NCI-H2029 (cell line): ENCODE results near the gene ZAR1L.

Experiments used
- DNase-seq: peaks from one replicate; lab custom pipeline; 2025; lab: John Stamatoyannopoulos, UW

Gene ZAR1L

DNA sequence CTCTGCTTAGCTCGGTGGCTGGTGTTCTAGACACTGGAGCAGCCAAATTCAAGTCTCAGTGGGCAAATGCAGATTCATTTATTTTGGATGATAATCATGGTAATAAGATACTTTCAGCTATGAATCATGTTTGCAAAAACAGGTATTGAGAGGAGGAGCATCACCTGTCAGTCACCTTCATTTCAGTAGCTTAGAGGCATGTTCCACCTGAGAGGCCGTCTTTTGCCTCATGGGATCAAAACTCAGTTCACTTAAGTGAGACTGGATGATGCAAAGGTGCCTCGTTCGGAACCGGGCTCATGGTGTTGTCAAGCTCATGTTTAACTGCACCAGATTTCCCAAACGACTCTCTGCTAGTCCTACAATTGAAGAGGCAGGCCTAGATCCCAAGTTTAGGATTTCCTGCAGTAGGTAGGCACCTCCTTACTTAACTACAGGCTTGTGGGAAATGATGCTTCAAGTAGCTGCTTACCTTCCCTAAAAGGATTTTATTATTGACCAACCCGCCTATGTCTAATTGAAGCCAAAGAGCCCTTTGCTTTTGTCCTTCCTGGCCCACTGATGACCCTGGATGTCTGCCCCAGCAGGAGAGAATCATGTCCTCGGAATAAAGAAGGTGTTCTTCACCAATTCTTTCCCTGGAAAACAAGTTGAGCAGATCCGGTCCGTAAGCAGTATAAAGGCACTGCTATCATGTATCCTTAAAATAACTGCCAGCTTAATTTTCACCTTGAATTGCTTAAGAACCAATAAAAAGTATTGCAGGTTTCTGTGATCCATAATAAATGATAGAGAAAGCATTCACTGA is 60.0 kb downstream of the ZAR1L start:
- DNase-seq = peak; percentile 19

DNA sequence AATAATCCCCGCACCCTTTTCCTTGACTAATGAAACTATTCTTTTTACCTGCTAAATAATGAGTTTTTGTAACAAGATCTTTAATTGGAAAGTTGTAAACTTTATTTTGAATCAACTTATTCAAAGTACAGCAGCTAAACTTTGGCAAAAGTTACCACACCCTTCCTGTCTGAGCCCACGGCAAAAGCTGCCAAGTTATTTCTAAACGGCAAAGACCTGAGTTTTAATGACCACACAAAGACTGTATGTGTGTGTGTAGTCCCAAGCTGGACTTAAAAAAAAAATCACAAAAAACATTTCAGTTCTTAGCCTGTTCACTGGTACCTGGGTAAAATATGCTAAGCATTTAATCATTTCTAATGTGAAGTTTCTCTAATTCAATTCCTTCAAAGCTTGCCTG is 60.7 kb downstream of the ZAR1L start:
- no peak for DNase-seq

- DNase-seq = no peak
Observed at GRCh38 chr13:32253911-32254399, 61.2 kb downstream of the ZAR1L start.
